Gastroesophageal sphincter (tissue), 4 donors: ENCODE data around the gene RPS6KB2. TPM values are rescaled to one million over a fixed set of nuclear protein-coding genes. Genes with fewer than 3 reads are reported as not detected.
A peak's percentile ranks its signal among the peaks of the same experiment; 100 is the strongest.

Experiments
- ATAC-seq: fragments of 150-250 bp; one replicate; pipeline ENCODE4 v1.9.1; 2016; ENCODE audit warnings: mild to moderate bottlenecking, moderate library complexity
- H3K27ac ChIP-seq, 4 donors: fragments of 200-600 bp; sonication (generic) in 3 of 4; 1 replicate in 3 of 4; 2 replicates in 1 of 4; pipeline ENCODE4 v1.5.1; 2016 to 2019
- H3K27me3 ChIP-seq: fragments of 200-600 bp; sonication (generic); one replicate; pipeline ENCODE4 v1.5.1; 2019
- H3K36me3 ChIP-seq, 2 donors: fragments of 200-600 bp; sonication (generic); one replicate each; pipeline ENCODE4 v1.5.1; 2019; ENCODE audit warnings: control low read depth in 1 of 2
- H3K4me1 ChIP-seq, 3 donors: fragments of 200-600 bp; sonication (generic); 1 replicate in 2 of 3; 2 replicates in 1 of 3; pipeline ENCODE4 v1.5.1; 2016 to 2019; ENCODE audit warnings: control low read depth in 2 of 3
- H3K4me3 ChIP-seq, 2 donors: fragments of 200-600 bp; sonication (generic); one replicate each; pipeline ENCODE4 v1.5.1; 2019; ENCODE audit warnings: mild to moderate bottlenecking in 1 of 2, moderate library complexity in 1 of 2
- H3K9me3 ChIP-seq, 3 donors: fragments of 200-600 bp; sonication (generic); one replicate each; pipeline ENCODE4 v1.5.1; 2017 to 2019; ENCODE audit warnings: control low read depth in 2 of 3
- CTCF ChIP-seq, 4 experiments: fragments of 200-600 bp in 2 of 4; fragments of 450-650 bp in 2 of 4; sonication (generic) in 1 of 4; IDR thresholded peaks; one replicate each; pipeline ENCODE4 v1.5.1; 2017 to 2019; ENCODE audit warnings: antibody characterized with exemption in 4 of 4, mild to moderate bottlenecking in 2 of 4, moderate library complexity in 2 of 4
- EP300 ChIP-seq: sonication (generic); formaldehyde crosslinking; IDR thresholded peaks from one replicate; pipeline ENCODE4 v1.6.1; 2017; ENCODE audit warnings: antibody characterized with exemption, mild to moderate bottlenecking
- POLR2A ChIP-seq, 2 donors: fragments of 450-650 bp; IDR thresholded peaks; one replicate each; pipeline ENCODE4 v1.6.1; 2017; ENCODE audit warnings: antibody characterized with exemption in 2 of 2, mild to moderate bottlenecking in 2 of 2, moderate library complexity in 1 of 2
- POLR2AphosphoS5 ChIP-seq: sonication (generic); formaldehyde crosslinking; IDR thresholded peaks from one replicate; pipeline ENCODE4 v1.6.1; 2017; ENCODE audit warnings: antibody characterized with exemption
- WGBS, 2 donors: methylation state at CpG; one replicate each; pipeline ENCODE4 v1.1.5; 2018; ENCODE audit warnings: low coverage in 1 of 2; 5-methylcytosine and 5-hydroxymethylcytosine counted together
- total RNA-seq, 4 donors: library from RNA; depleted of rRNA; stranded (reverse); fragments of >200 nt; gene quantifications; one replicate each; pipeline ENCODE4 v1.1.0, GENCODE V29; 2016

The RPS6KB2 gene
- total RNA-seq, 4 donors from 2014 or later = 35.8 to 49.7 (median 45.6) TPM

- TF ChIP-seq POLR2A (IDR thresholded peaks at IDR 0.05) (no peak), CTCF (IDR thresholded peaks at IDR 0.05) (no peak), POLR2AphosphoS5 (no peak), EP300 (no peak)
- ATAC-seq = no peak
- 86% methylated on average over 1 of the region's 5 CpGs; no CpG with 5 or more reads in 1 of the 2 donors for WGBS, 2 donors
These were observed 34.3 kb upstream of the RPS6KB2 start for GRCh38 chr11:67393990-67394389.

GRCh38 chr11:67395555-67396258 lies 32.6 kb upstream of the RPS6KB2 start:
- WGBS, 2 donors = 91% methylated on average over 6 of the region's 19 CpGs; no CpG with 5 or more reads in 1 of the 2 donors
- no peak for ATAC-seq
- Histone ChIP-seq H3K9me3 (no peaks in the 10 kb centered on the region), H3K4me3 (no peak overlapping the region), H3K27me3 (no peaks in the 10 kb centered on the region), H3K36me3 (peaks cover 0 to 72% of the 10 kb centered on the region in 2 donors), H3K4me1 (peaks cover 0 to 74% (median 21%) of the 10 kb centered on the region in 3 donors), H3K27ac (no peak overlapping the region)
- no peak for TF ChIP-seq CTCF (IDR thresholded peaks at IDR 0.05)
- no peak for TF ChIP-seq POLR2AphosphoS5
- TF ChIP-seq EP300 = no peak
- TF ChIP-seq POLR2A (IDR thresholded peaks at IDR 0.05) = no peak

More at GRCh38 chr11:67393990-67394389, 34.3 kb upstream of the RPS6KB2 start:
- Histone ChIP-seq H3K36me3 (peaks cover 0 to 57% of the 10 kb centered on the region in 2 donors), H3K4me3 (no peak overlapping the region), H3K27ac (no peak overlapping the region), H3K27me3 (no peaks in the 10 kb centered on the region), H3K9me3 (no peaks in the 10 kb centered on the region), H3K4me1 (peaks cover 0 to 69% (median 10%) of the 10 kb centered on the region in 3 donors)

- no peak overlapping the region for H3K27ac ChIP-seq
- H3K4me3 ChIP-seq = no peak overlapping the region
- ATAC-seq = no peak
- WGBS, 2 donors = 90% methylated on average over 4 of the region's 7 CpGs; no CpG with 5 or more reads in 1 of the 2 donors
- TF ChIP-seq CTCF (IDR thresholded peaks at IDR 0.05) (no peak), EP300 (no peak), POLR2A (IDR thresholded peaks at IDR 0.05) (no peak), POLR2AphosphoS5 (no peak)
- peaks cover 0 to 72% of the 10 kb centered on the region in 2 donors for H3K36me3 ChIP-seq
- no peaks in the 10 kb centered on the region for H3K9me3 ChIP-seq
- H3K27me3 ChIP-seq = no peaks in the 10 kb centered on the region
- peaks cover 0 to 74% (median 24%) of the 10 kb centered on the region in 3 donors for H3K4me1 ChIP-seq
These were observed 32.1 kb upstream of the RPS6KB2 start for GRCh38 chr11:67396259-67396581.

- no peak for ATAC-seq
- H3K27me3 ChIP-seq = no peaks in the 10 kb centered on the region
- no peak overlapping the region for H3K4me3 ChIP-seq
- H3K27ac ChIP-seq = peak overlapping the region in 1 of 4 donors; percentile 10
- no peaks in the 10 kb centered on the region for H3K9me3 ChIP-seq
- H3K36me3 ChIP-seq = peaks cover 0 to 72% of the 10 kb centered on the region in 2 donors
- TF ChIP-seq POLR2A (IDR thresholded peaks at IDR 0.05) (no peak), CTCF (IDR thresholded peaks at IDR 0.05) (no peak), POLR2AphosphoS5 (no peak), EP300 (no peak)
- 40 to 52% methylated on average over 1 to 7 of the region's 13 CpGs for WGBS, 2 donors
- H3K4me1 ChIP-seq = peaks cover 0 to 71% (median 24%) of the 10 kb centered on the region in 3 donors
These were observed 31.5 kb upstream of the RPS6KB2 start for GRCh38 chr11:67396587-67397389.
